HepG2 (cell line): ENCODE data around the gene VASN. TPM values are rescaled to one million over a fixed set of nuclear protein-coding genes. Genes with fewer than 3 reads are reported as not detected.
A peak's percentile ranks its signal among the peaks of the same experiment; 100 is the strongest.

Experiments used
- ATF7-NPFF ChIP-seq: sonication (generic); formaldehyde crosslinking; IDR thresholded peaks from 2 replicates; pipeline ENCODE4 v1.8.1; 2023; ENCODE audit warnings: mild to moderate bottlenecking, low read depth, missing genetic modification reagents, moderate library complexity
- ELF3 ChIP-seq: IDR thresholded peaks from 2 replicates; pipeline ENCODE4 v1.6.1; 2016; ENCODE audit warnings: missing genetic modification reagents, missing compliant biosample characterization
- PHF8 ChIP-seq: sonication (generic); formaldehyde crosslinking; IDR thresholded peaks from 2 replicates; pipeline ENCODE4 v1.5.0; 2020; ENCODE audit warnings: missing genetic modification reagents
- TARDBP ChIP-seq: sonication (generic); formaldehyde crosslinking; IDR thresholded peaks from 2 replicates; pipeline ENCODE4 v1.8.0; 2022; ENCODE audit warnings: mild to moderate bottlenecking, missing genetic modification reagents
- TBX2 ChIP-seq: sonication (generic); formaldehyde crosslinking; IDR thresholded peaks from 2 replicates; pipeline ENCODE4 v1.5.0; 2020; ENCODE audit warnings: missing genetic modification reagents, mild to moderate bottlenecking, borderline replicate concordance
- ZNF318 ChIP-seq: sonication (generic); formaldehyde crosslinking; IDR thresholded peaks from 2 replicates; pipeline ENCODE4 v1.4.0; 2020; ENCODE audit warnings: mild to moderate bottlenecking, missing genetic modification reagents
- ZNF781 ChIP-seq: sonication (generic); formaldehyde crosslinking; IDR thresholded peaks from 2 replicates; pipeline ENCODE4 v1.5.1; 2020; ENCODE audit warnings: borderline replicate concordance, mild to moderate bottlenecking, missing genetic modification reagents; ENCODE audit errors: not compliant biosample characterization
- polyA plus RNA-seq, 8 experiments: library from polyadenylated mRNA; depleted of rRNA in 3 of 8; stranded (reverse) in 7 of 8; unstranded in 1 of 8; fragments of >200 nt; fragmentation: Illumina TruSeq in 4 of 8; extraction: Trizol in 4 of 8; gene quantifications; 2 replicates each; pipeline versions ENCODE4 v1.2.1 to v1.2.3, GENCODE V29; 2011 to 2016; ENCODE audit warnings: low read depth in 4 of 8, missing spikeins in 1 of 8, mixed read lengths in 1 of 8; ENCODE audit not compliant: insufficient read depth in 1 of 8
- total RNA-seq, 5 experiments: library from RNA; depleted of rRNA; stranded (reverse); fragments of >200 nt; fragmentation: Illumina TruSeq; extraction: Trizol; gene quantifications; 2 replicates each; pipeline ENCODE4 v1.2.3, GENCODE V29; 2016; ENCODE audit warnings: low read depth in 1 of 5
- TF ChIP-seq, protein P1 (sequence below), 2 experiments: fragments of 450-650 bp in 1 of 2; sonication (generic) in 1 of 2; formaldehyde crosslinking in 1 of 2; IDR thresholded peaks; 2 replicates each; pipeline versions ENCODE4 v1.6.1 to v1.8.0; 2016 to 2022; ENCODE audit warnings: antibody characterized with exemption in 1 of 2, mild to moderate bottlenecking in 1 of 2, missing genetic modification reagents in 1 of 2

VASN gene
- total and polyA plus RNA-seq, 2 of the 13 experiments (the other 11 are each of a cell fraction or from before 2014, with no cell fraction given), result 8.4 to 18.2 TPM

- TF ChIP-seq ZNF318, result no peak
- TF ChIP-seq, protein P1, sequence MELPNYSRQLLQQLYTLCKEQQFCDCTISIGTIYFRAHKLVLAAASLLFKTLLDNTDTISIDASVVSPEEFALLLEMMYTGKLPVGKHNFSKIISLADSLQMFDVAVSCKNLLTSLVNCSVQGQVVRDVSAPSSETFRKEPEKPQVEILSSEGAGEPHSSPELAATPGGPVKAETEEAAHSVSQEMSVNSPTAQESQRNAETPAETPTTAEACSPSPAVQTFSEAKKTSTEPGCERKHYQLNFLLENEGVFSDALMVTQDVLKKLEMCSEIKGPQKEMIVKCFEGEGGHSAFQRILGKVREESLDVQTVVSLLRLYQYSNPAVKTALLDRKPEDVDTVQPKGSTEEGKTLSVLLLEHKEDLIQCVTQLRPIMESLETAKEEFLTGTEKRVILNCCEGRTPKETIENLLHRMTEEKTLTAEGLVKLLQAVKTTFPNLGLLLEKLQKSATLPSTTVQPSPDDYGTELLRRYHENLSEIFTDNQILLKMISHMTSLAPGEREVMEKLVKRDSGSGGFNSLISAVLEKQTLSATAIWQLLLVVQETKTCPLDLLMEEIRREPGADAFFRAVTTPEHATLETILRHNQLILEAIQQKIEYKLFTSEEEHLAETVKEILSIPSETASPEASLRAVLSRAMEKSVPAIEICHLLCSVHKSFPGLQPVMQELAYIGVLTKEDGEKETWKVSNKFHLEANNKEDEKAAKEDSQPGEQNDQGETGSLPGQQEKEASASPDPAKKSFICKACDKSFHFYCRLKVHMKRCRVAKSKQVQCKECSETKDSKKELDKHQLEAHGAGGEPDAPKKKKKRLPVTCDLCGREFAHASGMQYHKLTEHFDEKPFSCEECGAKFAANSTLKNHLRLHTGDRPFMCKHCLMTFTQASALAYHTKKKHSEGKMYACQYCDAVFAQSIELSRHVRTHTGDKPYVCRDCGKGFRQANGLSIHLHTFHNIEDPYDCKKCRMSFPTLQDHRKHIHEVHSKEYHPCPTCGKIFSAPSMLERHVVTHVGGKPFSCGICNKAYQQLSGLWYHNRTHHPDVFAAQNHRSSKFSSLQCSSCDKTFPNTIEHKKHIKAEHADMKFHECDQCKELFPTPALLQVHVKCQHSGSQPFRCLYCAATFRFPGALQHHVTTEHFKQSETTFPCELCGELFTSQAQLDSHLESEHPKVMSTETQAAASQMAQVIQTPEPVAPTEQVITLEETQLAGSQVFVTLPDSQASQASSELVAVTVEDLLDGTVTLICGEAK (IDR thresholded peaks at IDR 0.05), result no peak
- TF ChIP-seq, protein P1 (CRISPR knock-in tag; IDR thresholded peaks at IDR 0.05), result 0 out of 2 replicates have a peak, but pooled peaks have one; percentile 27
- TF ChIP-seq PHF8 (CRISPR knock-in tag), result peak; percentile 37; the same call in 1 of the 2 replicates
- peak; percentile 32; the same call in 1 of the 2 replicates for TF ChIP-seq TBX2 (CRISPR knock-in tag)
- TF ChIP-seq ELF3 (CRISPR knock-in tag), result no peak
- TF ChIP-seq ATF7-NPFF (CRISPR knock-in tag), result peak; percentile 48; the same call in 1 of the 2 replicates
- TF ChIP-seq TARDBP (CRISPR knock-in tag), result no peak
- peak; percentile 68 for TF ChIP-seq ZNF781 (CRISPR knock-in tag)
Measured at GRCh38 chr16:4402439-4403132, 30.9 kb downstream of the VASN start (continued).
